HepG2 (cell line): Measurements from ENCODE around the gene RBM15B. TPM values are rescaled to one million over a fixed set of nuclear protein-coding genes. Genes with fewer than 3 reads are reported as not detected.
A peak's percentile ranks its signal among the peaks of the same experiment; 100 is the strongest.

Source experiments
- ATAD3A ChIP-seq: sonication (generic); formaldehyde crosslinking; IDR thresholded peaks from 2 replicates; pipeline ENCODE4 v1.4.0; 2020; ENCODE audit warnings: missing genetic modification reagents
- CCDC6 ChIP-seq: sonication (generic); formaldehyde crosslinking; IDR thresholded peaks from 2 replicates; pipeline ENCODE4 v1.8.1; 2022; ENCODE audit warnings: mild to moderate bottlenecking, missing genetic modification reagents, moderate library complexity
- DR1 ChIP-seq: sonication (generic); formaldehyde crosslinking; IDR thresholded peaks from 2 replicates; pipeline ENCODE4 v1.8.0; 2021; ENCODE audit warnings: mild to moderate bottlenecking, missing genetic modification reagents, inconsistent platforms
- FOXO1 ChIP-seq: sonication (generic); formaldehyde crosslinking; IDR thresholded peaks from 2 replicates; pipeline ENCODE4 v1.4.0; 2020; ENCODE audit warnings: missing genetic modification reagents
- HMG20A ChIP-seq: IDR thresholded peaks from 2 replicates; pipeline ENCODE4 v1.6.1; 2016; ENCODE audit warnings: borderline replicate concordance
- HOXA3 ChIP-seq: sonication (generic); formaldehyde crosslinking; IDR thresholded peaks from 2 replicates; pipeline ENCODE4 v1.5.0; 2020; ENCODE audit warnings: missing genetic modification reagents
- IKZF1 ChIP-seq: fragments of 450-650 bp; IDR thresholded peaks from 2 replicates; pipeline ENCODE4 v1.7.1; 2016
- KMT2B ChIP-seq: IDR thresholded peaks from 2 replicates; pipeline ENCODE4 v1.6.1; 2016; ENCODE audit warnings: missing genetic modification reagents, missing compliant biosample characterization
- NFIB ChIP-seq: sonication (generic); formaldehyde crosslinking; IDR thresholded peaks from 2 replicates; pipeline ENCODE4 v1.9.0; 2021; ENCODE audit warnings: missing genetic modification reagents, mild to moderate bottlenecking, borderline replicate concordance
- NR2C2 ChIP-seq: sonication (generic); formaldehyde crosslinking; IDR thresholded peaks from 2 replicates; pipeline ENCODE4 v1.4.0; 2020; ENCODE audit warnings: missing genetic modification reagents, mild to moderate bottlenecking, moderate library complexity, borderline replicate concordance
- POGZ ChIP-seq: sonication (generic); formaldehyde crosslinking; IDR thresholded peaks from 2 replicates; pipeline ENCODE4 v1.4.0; 2020; ENCODE audit warnings: mild to moderate bottlenecking, missing genetic modification reagents
- RAD51 ChIP-seq: fragments of 450-650 bp; IDR thresholded peaks from 2 replicates; pipeline ENCODE4 v1.6.1; 2016; ENCODE audit warnings: borderline replicate concordance
- TBX2 ChIP-seq: sonication (generic); formaldehyde crosslinking; IDR thresholded peaks from 2 replicates; pipeline ENCODE4 v1.5.0; 2020; ENCODE audit warnings: missing genetic modification reagents, mild to moderate bottlenecking, borderline replicate concordance
- ZFP41 ChIP-seq: sonication (generic); formaldehyde crosslinking; IDR thresholded peaks from 2 replicates; pipeline ENCODE4 v1.4.0; 2020; ENCODE audit warnings: mild to moderate bottlenecking, missing genetic modification reagents, borderline replicate concordance
- polyA plus RNA-seq, 8 experiments: library from polyadenylated mRNA; depleted of rRNA in 3 of 8; stranded (reverse) in 7 of 8; unstranded in 1 of 8; fragments of >200 nt; fragmentation: Illumina TruSeq in 4 of 8; extraction: Trizol in 4 of 8; gene quantifications; 2 replicates each; pipeline versions ENCODE4 v1.2.1 to v1.2.3, GENCODE V29; 2011 to 2016; ENCODE audit warnings: low read depth in 4 of 8, missing spikeins in 1 of 8, mixed read lengths in 1 of 8; ENCODE audit not compliant: insufficient read depth in 1 of 8
- total RNA-seq, 5 experiments: library from RNA; depleted of rRNA; stranded (reverse); fragments of >200 nt; fragmentation: Illumina TruSeq; extraction: Trizol; gene quantifications; 2 replicates each; pipeline ENCODE4 v1.2.3, GENCODE V29; 2016; ENCODE audit warnings: low read depth in 1 of 5
- TF ChIP-seq, protein P1 (sequence below): sonication (generic); formaldehyde crosslinking; IDR thresholded peaks from 2 replicates; pipeline ENCODE4 v1.5.0; 2020; ENCODE audit warnings: mild to moderate bottlenecking, missing genetic modification reagents, borderline replicate concordance
- TF ChIP-seq, protein P2 (sequence below): sonication (generic); formaldehyde crosslinking; IDR thresholded peaks from 2 replicates; pipeline ENCODE4 v1.8.1; 2023; ENCODE audit warnings: missing genetic modification reagents, inconsistent platforms, borderline replicate concordance
- TF ChIP-seq, protein P3 (sequence below): sonication (generic); formaldehyde crosslinking; IDR thresholded peaks from 2 replicates; pipeline ENCODE4 v1.9.0; 2022; ENCODE audit warnings: low read depth, missing genetic modification reagents
- TF ChIP-seq, protein P4 (sequence below): sonication (generic); formaldehyde crosslinking; IDR thresholded peaks from 2 replicates; pipeline ENCODE4 v1.4.0; 2020; ENCODE audit warnings: mild to moderate bottlenecking, missing genetic modification reagents

Gene RBM15B
- total and polyA plus RNA-seq, 2 of the 13 experiments (the other 11 are each of a cell fraction or from before 2014, with no cell fraction given), result 8.2 to 19.3 TPM

DNA sequence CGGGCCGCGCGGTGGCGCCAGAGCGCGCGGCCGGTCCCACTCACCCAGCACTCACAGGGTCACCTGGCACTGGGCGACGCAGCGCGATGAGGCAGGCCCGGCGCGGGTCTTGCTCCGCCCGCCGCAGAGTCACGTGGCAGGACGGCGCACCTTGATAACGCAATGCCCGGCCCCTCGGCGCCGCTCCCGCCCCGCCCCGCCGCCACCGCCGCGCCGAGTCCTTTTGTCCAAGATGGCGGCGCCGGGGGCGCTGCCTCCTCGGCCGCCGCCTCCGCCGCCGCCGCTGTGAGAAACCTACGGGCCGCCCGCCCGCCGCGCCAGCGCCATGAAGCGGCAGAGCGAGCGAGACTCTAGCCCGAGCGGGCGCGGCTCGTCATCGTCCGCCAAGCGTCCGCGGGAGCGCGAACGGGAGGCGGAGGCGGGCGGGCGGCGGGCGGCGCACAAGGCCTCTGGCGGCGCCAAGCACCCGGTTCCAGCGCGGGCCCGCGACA lies at the start of gene RBM15B (continued):
- TF ChIP-seq, protein P1, sequence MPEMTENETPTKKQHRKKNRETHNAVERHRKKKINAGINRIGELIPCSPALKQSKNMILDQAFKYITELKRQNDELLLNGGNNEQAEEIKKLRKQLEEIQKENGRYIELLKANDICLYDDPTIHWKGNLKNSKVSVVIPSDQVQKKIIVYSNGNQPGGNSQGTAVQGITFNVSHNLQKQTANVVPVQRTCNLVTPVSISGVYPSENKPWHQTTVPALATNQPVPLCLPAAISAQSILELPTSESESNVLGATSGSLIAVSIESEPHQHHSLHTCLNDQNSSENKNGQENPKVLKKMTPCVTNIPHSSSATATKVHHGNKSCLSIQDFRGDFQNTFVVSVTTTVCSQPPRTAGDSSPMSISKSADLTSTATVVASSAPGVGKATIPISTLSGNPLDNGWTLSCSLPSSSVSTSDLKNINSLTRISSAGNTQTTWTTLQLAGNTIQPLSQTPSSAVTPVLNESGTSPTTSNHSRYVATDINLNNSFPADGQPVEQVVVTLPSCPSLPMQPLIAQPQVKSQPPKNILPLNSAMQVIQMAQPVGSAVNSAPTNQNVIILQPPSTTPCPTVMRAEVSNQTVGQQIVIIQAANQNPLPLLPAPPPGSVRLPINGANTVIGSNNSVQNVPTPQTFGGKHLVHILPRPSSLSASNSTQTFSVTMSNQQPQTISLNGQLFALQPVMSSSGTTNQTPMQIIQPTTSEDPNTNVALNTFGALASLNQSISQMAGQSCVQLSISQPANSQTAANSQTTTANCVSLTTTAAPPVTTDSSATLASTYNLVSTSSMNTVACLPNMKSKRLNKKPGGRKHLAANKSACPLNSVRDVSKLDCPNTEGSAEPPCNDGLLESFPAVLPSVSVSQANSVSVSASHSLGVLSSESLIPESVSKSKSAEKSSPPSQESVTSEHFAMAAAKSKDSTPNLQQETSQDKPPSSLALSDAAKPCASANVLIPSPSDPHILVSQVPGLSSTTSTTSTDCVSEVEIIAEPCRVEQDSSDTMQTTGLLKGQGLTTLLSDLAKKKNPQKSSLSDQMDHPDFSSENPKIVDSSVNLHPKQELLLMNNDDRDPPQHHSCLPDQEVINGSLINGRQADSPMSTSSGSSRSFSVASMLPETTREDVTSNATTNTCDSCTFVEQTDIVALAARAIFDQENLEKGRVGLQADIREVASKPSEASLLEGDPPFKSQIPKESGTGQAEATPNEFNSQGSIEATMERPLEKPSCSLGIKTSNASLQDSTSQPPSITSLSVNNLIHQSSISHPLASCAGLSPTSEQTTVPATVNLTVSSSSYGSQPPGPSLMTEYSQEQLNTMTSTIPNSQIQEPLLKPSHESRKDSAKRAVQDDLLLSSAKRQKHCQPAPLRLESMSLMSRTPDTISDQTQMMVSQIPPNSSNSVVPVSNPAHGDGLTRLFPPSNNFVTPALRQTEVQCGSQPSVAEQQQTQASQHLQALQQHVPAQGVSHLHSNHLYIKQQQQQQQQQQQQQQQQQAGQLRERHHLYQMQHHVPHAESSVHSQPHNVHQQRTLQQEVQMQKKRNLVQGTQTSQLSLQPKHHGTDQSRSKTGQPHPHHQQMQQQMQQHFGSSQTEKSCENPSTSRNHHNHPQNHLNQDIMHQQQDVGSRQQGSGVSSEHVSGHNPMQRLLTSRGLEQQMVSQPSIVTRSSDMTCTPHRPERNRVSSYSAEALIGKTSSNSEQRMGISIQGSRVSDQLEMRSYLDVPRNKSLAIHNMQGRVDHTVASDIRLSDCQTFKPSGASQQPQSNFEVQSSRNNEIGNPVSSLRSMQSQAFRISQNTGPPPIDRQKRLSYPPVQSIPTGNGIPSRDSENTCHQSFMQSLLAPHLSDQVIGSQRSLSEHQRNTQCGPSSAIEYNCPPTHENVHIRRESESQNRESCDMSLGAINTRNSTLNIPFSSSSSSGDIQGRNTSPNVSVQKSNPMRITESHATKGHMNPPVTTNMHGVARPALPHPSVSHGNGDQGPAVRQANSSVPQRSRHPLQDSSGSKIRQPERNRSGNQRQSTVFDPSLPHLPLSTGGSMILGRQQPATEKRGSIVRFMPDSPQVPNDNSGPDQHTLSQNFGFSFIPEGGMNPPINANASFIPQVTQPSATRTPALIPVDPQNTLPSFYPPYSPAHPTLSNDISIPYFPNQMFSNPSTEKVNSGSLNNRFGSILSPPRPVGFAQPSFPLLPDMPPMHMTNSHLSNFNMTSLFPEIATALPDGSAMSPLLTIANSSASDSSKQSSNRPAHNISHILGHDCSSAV, result no peak
- TF ChIP-seq POGZ (peak; percentile 97), ZFP41 (CRISPR knock-in tag) (no peak), DR1 (CRISPR knock-in tag) (no peak; the same call in 1 of the 2 replicates), TBX2 (CRISPR knock-in tag) (peak; percentile 69; the same call in 1 of the 2 replicates), FOXO1 (CRISPR knock-in tag) (peak; percentile 29; the same call in 1 of the 2 replicates), RAD51 (peak; percentile 68), HMG20A (CRISPR knock-in tag) (no peak; the same call in 1 of the 2 replicates), HOXA3 (CRISPR knock-in tag) (peak; percentile 97), NR2C2 (peak; percentile 83), KMT2B (CRISPR knock-in tag) (peak; percentile 74; the same call in 1 of the 2 replicates), CCDC6 (CRISPR knock-in tag) (peak; percentile 87), NFIB (no peak), IKZF1 (no peak), ATAD3A (CRISPR knock-in tag) (no peak)
- TF ChIP-seq, protein P2, sequence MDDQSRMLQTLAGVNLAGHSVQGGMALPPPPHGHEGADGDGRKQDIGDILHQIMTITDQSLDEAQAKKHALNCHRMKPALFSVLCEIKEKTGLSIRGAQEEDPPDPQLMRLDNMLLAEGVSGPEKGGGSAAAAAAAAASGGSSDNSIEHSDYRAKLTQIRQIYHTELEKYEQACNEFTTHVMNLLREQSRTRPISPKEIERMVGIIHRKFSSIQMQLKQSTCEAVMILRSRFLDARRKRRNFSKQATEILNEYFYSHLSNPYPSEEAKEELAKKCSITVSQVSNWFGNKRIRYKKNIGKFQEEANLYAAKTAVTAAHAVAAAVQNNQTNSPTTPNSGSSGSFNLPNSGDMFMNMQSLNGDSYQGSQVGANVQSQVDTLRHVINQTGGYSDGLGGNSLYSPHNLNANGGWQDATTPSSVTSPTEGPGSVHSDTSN, result no peak
- TF ChIP-seq, protein P3, sequence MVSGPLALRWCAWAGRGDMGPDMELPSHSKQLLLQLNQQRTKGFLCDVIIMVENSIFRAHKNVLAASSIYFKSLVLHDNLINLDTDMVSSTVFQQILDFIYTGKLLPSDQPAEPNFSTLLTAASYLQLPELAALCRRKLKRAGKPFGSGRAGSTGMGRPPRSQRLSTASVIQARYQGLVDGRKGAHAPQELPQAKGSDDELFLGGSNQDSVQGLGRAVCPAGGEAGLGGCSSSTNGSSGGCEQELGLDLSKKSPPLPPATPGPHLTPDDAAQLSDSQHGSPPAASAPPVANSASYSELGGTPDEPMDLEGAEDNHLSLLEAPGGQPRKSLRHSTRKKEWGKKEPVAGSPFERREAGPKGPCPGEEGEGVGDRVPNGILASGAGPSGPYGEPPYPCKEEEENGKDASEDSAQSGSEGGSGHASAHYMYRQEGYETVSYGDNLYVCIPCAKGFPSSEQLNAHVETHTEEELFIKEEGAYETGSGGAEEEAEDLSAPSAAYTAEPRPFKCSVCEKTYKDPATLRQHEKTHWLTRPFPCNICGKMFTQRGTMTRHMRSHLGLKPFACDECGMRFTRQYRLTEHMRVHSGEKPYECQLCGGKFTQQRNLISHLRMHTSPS (CRISPR knock-in tag), result no peak
- TF ChIP-seq, protein P4, sequence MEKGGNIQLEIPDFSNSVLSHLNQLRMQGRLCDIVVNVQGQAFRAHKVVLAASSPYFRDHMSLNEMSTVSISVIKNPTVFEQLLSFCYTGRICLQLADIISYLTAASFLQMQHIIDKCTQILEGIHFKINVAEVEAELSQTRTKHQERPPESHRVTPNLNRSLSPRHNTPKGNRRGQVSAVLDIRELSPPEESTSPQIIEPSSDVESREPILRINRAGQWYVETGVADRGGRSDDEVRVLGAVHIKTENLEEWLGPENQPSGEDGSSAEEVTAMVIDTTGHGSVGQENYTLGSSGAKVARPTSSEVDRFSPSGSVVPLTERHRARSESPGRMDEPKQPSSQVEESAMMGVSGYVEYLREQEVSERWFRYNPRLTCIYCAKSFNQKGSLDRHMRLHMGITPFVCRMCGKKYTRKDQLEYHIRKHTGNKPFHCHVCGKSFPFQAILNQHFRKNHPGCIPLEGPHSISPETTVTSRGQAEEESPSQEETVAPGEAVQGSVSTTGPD, result no peak
